ENCODE data around the gene HCN2. TPM values are rescaled to one million over a fixed set of nuclear protein-coding genes. Genes with fewer than 3 reads are reported as not detected.

The HCN2 gene
- total and polyA plus RNA-seq, 9 of the 15 experiments (the other 6 are each of a cell fraction or from before 2014, with no cell fraction given) = 0.29 to 4.2 (median 0.82) TPM; not detected in 2

DNA sequence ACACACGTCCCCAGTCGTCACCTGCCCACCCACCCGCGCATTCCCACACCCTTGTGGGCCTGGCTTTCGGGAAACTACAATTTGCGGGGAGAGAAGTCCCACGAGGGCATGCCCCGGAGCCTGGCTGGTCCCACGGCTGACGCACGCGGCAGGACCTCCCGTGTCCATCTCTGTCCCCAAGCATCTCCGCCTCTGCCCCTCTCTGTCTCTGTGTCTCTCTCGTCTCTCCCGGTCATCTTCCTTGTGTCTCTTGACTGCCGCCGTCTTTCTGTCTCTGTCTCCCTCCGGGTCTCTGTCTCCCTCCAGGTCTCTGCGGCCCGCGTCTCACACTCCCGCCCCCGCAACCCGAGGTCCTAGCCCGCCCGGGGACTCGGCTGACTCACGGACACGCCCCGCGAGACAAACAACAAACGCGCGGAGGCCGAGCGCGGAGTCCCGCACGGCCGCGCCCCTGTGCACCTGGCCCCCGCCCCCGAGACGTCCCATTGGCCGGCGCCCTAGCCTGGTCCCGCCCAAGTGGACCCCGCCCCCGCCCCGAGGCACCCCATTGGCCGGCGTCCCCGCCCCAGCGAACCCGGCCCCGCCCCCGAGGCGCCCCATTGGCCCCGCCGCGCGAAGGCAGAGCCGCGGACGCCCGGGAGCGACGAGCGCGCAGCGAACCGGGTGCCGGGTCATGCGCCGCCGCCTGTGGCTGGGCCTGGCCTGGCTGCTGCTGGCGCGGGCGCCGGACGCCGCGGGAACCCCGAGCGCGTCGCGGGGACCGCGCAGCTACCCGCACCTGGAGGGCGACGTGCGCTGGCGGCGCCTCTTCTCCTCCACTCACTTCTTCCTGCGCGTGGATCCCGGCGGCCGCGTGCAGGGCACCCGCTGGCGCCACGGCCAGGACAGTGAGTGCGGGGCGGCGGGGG is 49.8 kb downstream of the HCN2 start, which contains the start of gene FGF22 (continued):
- TF ChIP-seq, protein P1, sequence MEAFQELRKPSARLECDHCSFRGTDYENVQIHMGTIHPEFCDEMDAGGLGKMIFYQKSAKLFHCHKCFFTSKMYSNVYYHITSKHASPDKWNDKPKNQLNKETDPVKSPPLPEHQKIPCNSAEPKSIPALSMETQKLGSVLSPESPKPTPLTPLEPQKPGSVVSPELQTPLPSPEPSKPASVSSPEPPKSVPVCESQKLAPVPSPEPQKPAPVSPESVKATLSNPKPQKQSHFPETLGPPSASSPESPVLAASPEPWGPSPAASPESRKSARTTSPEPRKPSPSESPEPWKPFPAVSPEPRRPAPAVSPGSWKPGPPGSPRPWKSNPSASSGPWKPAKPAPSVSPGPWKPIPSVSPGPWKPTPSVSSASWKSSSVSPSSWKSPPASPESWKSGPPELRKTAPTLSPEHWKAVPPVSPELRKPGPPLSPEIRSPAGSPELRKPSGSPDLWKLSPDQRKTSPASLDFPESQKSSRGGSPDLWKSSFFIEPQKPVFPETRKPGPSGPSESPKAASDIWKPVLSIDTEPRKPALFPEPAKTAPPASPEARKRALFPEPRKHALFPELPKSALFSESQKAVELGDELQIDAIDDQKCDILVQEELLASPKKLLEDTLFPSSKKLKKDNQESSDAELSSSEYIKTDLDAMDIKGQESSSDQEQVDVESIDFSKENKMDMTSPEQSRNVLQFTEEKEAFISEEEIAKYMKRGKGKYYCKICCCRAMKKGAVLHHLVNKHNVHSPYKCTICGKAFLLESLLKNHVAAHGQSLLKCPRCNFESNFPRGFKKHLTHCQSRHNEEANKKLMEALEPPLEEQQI (IDR thresholded peaks at IDR 0.05) = no peak
- TF ChIP-seq ZNF780A (CRISPR knock-in tag; IDR thresholded peaks at IDR 0.05) (no peak), RBM39 (optimal IDR thresholded peaks at IDR 0.05; ENCODE audit: low read depth, low read length) (no peak), ZNF639 (CRISPR knock-in tag; conservative IDR thresholded peaks at IDR 0.05 in 1 of 2, IDR thresholded peaks at IDR 0.05 in 1 of 2) (peak in 1 of 2 experiments; percentile 65; a peak in 1 of 4 replicates), SETDB1 (IDR thresholded peaks at IDR 0.05; ENCODE audit: low read length) (no peak), MIER1 (IDR thresholded peaks at IDR 0.05; ENCODE audit: low read depth) (peak; percentile 56; the same call in 1 of the 2 replicates), ZBTB11 (CRISPR knock-in tag; IDR thresholded peaks at IDR 0.05) (no peak), STAG1 (CRISPR knock-in tag; IDR thresholded peaks at IDR 0.05; ENCODE audit: borderline replicate concordance) (no peak), HOXB6 (CRISPR knock-in tag; IDR thresholded peaks at IDR 0.05; ENCODE audit: borderline replicate concordance) (no peak), USF1 (CRISPR knock-in tag; IDR thresholded peaks at IDR 0.05) (no peak; the same call in 1 of the 2 replicates), CTCF (IDR thresholded peaks at IDR 0.05 in 2 of 3, conservative IDR thresholded peaks at IDR 0.05 in 1 of 3; ENCODE audit: insufficient read depth in 2 of 3, low read depth in 1 of 3, low read length in 3 of 3) (no peak), KAT8 (IDR thresholded peaks at IDR 0.05; ENCODE audit: low read depth) (no peak), ZNF561 (CRISPR knock-in tag; conservative IDR thresholded peaks at IDR 0.05) (no peak), ZSCAN29 (IDR thresholded peaks at IDR 0.05) (no peak), PPARD (CRISPR knock-in tag; IDR thresholded peaks at IDR 0.05) (no peak), DMBX1 (CRISPR knock-in tag; IDR thresholded peaks at IDR 0.05; ENCODE audit: borderline replicate concordance) (no peak)
